Hepatocyte (in vitro differentiated cells): Measurements from ENCODE around the gene HUWE1. TPM values are rescaled to one million over a fixed set of nuclear protein-coding genes. Genes with fewer than 3 reads are reported as not detected.

ENCODE experiments used
- DNase-seq: peaks from one replicate; pipeline ENCODE4 v3.0.0-alpha.2; 2016; ENCODE audit warnings: low spot score
- H2AFZ ChIP-seq: fragments of 200-600 bp; sonication (generic); 2 replicates; pipeline ENCODE4 v1.6.0; 2016; ENCODE audit warnings: antibody characterized with exemption, mild to moderate bottlenecking
- H3K27ac ChIP-seq: fragments of 200-600 bp; sonication (generic); 2 replicates; pipeline ENCODE4 v1.5.1; 2016; ENCODE audit warnings: mild to moderate bottlenecking
- H3K27me3 ChIP-seq: fragments of 200-600 bp; sonication (generic); 2 replicates; pipeline ENCODE4 v1.6.1; 2016
- H3K36me3 ChIP-seq: fragments of 200-600 bp; sonication (generic); replicated peaks from 2 replicates; pipeline ENCODE4 v1.5.1; 2016; ENCODE audit warnings: low read depth; ENCODE audit not compliant: insufficient read depth
- H3K4me1 ChIP-seq: fragments of 200-600 bp; sonication (generic); 2 replicates; pipeline ENCODE4 v1.5.1; 2016; ENCODE audit warnings: mild to moderate bottlenecking, moderate library complexity; ENCODE audit not compliant: insufficient read depth
- H3K4me2 ChIP-seq: fragments of 200-600 bp; sonication (generic); 2 replicates; pipeline ENCODE4 v1.6.0; 2016
- H3K4me3 ChIP-seq: fragments of 200-600 bp; sonication (generic); 2 replicates; pipeline ENCODE4 v1.5.1; 2016; ENCODE audit warnings: mild to moderate bottlenecking
- H3K79me2 ChIP-seq: fragments of 200-600 bp; sonication (generic); 2 replicates; pipeline ENCODE4 v1.6.0; 2017; ENCODE audit warnings: mild to moderate bottlenecking
- H3K9me2 ChIP-seq: fragments of 200-600 bp; sonication (generic); replicated peaks from 2 replicates; pipeline ENCODE4 v1.6.0; 2017; ENCODE audit warnings: mild to moderate bottlenecking; ENCODE audit not compliant: insufficient read depth
- H3K9me3 ChIP-seq: fragments of 200-600 bp; sonication (generic); 2 replicates; pipeline ENCODE4 v1.5.1; 2016; ENCODE audit warnings: low read depth, mild to moderate bottlenecking
- H4K20me1 ChIP-seq: fragments of 200-600 bp; sonication (generic); 2 replicates; pipeline ENCODE4 v1.6.0; 2016; ENCODE audit warnings: mild to moderate bottlenecking; ENCODE audit not compliant: insufficient read depth, poor library complexity, severe bottlenecking
- CTCF ChIP-seq: fragments of 200-600 bp; sonication (generic); IDR thresholded peaks from 2 replicates; pipeline ENCODE4 v1.5.1; 2016; ENCODE audit warnings: antibody characterized with exemption, mild to moderate bottlenecking; ENCODE audit not compliant: poor library complexity
- EZH2 ChIP-seq: fragments of 200-600 bp; sonication (generic); IDR thresholded peaks from 2 replicates; pipeline ENCODE4 v1.6.1; 2016; ENCODE audit warnings: antibody characterized with exemption, mild to moderate bottlenecking, borderline replicate concordance
- EZH2phosphoT487 ChIP-seq: fragments of 200-600 bp; sonication (generic); IDR thresholded peaks from one replicate; pipeline ENCODE4 v1.6.1; 2018; ENCODE audit warnings: antibody characterized with exemption, mild to moderate bottlenecking, low read depth, moderate library complexity; ENCODE audit not compliant: unreplicated experiment, severe bottlenecking
- WGBS: methylation state at CpG from one replicate; pipeline ENCODE4 v1.1.6; 2016; ENCODE audit warnings: low lambda C conversion rate; ENCODE audit errors: missing lambda C conversion rate; 5-methylcytosine and 5-hydroxymethylcytosine counted together
- polyA plus RNA-seq: library from polyadenylated mRNA; unstranded; fragments of >200 nt; fragmentation: Nextera tagmentation; extraction: Ambion mirVana; gene quantifications from 2 replicates; pipeline ENCODE4 v1.2.1, GENCODE V29; 2016
- total RNA-seq: library from RNA; depleted of rRNA; stranded (reverse); fragments of >200 nt; gene quantifications from 2 replicates; pipeline ENCODE4 v1.2.3, GENCODE V29; 2014

The HUWE1 gene
- total and polyA plus RNA-seq, 2 experiments from 2014 or later: 39.2 to 104 TPM

GRCh38 chrX:53587795-53588420, 98.6 kb downstream of the HUWE1 start:
- H3K9me2 ChIP-seq: no peaks in the 10 kb centered on the region
- TF ChIP-seq EZH2 (no peak), CTCF (no peak), EZH2phosphoT487 (no peak)
- 69% methylated on average over 5 of the region's 5 CpGs for WGBS
- H3K36me3 ChIP-seq: no peaks in the 10 kb centered on the region
- peaks cover 2% of the 10 kb centered on the region for H4K20me1 ChIP-seq
- no peaks in the 10 kb centered on the region for H3K4me1 ChIP-seq
- no peak for DNase-seq
- no peaks in the 10 kb centered on the region for H3K27me3 ChIP-seq
- H2AFZ ChIP-seq: no peak overlapping the region
- no peak overlapping the region for H3K4me2 ChIP-seq
- H3K4me3 ChIP-seq: no peak overlapping the region
- no peak overlapping the region for H3K27ac ChIP-seq
- no peaks in the 10 kb centered on the region for H3K9me3 ChIP-seq
- peaks cover 2% of the 10 kb centered on the region for H3K79me2 ChIP-seq

GRCh38 chrX:53584891-53585290, 101.6 kb downstream of the HUWE1 start:
- Histone ChIP-seq H3K79me2 (peaks cover 4% of the 10 kb centered on the region), H3K9me2 (no peaks in the 10 kb centered on the region), H3K27ac (no peak overlapping the region), H3K4me3 (no peak overlapping the region), H3K9me3 (no peaks in the 10 kb centered on the region), H2AFZ (no peak overlapping the region), H4K20me1 (peaks cover 2% of the 10 kb centered on the region), H3K4me2 (no peak overlapping the region), H3K36me3 (no peaks in the 10 kb centered on the region), H3K27me3 (no peaks in the 10 kb centered on the region), H3K4me1 (no peaks in the 10 kb centered on the region)
- no peak for TF ChIP-seq EZH2phosphoT487
- no peak for TF ChIP-seq CTCF
- TF ChIP-seq EZH2: no peak
- no peak for DNase-seq
- 89% methylated on average over 9 of the region's 9 CpGs for WGBS

- no peaks in the 10 kb centered on the region for H3K36me3 ChIP-seq
These were observed 102.9 kb downstream of the HUWE1 start for GRCh38 chrX:53583571-53583970.

More at GRCh38 chrX:53583571-53583970, 102.9 kb downstream of the HUWE1 start:
- Histone ChIP-seq H3K79me2 (peaks cover 4% of the 10 kb centered on the region), H3K27ac (no peak overlapping the region), H3K4me3 (no peak overlapping the region), H3K9me3 (no peaks in the 10 kb centered on the region), H4K20me1 (peaks cover 2% of the 10 kb centered on the region), H3K27me3 (no peaks in the 10 kb centered on the region), H3K9me2 (no peaks in the 10 kb centered on the region), H2AFZ (no peak overlapping the region), H3K4me1 (no peaks in the 10 kb centered on the region), H3K4me2 (no peak overlapping the region)
- DNase-seq: no peak
- no peak for TF ChIP-seq CTCF
- TF ChIP-seq EZH2: no peak
- TF ChIP-seq EZH2phosphoT487: no peak
- 83% methylated on average over 7 of the region's 7 CpGs for WGBS
